ENCODE measurements around the gene CELF5.
"Not testable (repeated sequence)": the region's sequence is repeated elsewhere in the genome, so short reads cannot be mapped to it uniquely, and the experiment has no call there.

DNA sequence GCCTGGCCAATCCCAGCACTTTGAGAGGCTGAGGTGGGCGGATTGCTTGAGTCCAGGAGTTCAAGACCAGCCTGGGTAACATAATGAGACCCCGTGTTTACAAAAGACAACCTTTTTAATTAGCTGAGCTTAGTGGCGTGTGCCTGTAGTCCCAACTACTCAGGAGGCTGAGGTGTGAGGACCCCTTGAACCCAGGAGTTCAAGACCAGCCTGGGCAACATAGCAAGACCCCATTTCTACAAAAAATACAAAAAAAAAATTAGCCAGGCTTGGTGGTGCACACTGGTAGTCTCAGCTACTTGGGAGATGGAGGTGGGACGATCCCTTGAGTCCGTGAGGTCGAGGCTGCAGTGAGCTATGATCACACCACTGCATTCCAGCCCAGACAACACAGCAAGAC, 66.4 kb downstream of the CELF5 start:
- TF ChIP-seq, protein P1, sequence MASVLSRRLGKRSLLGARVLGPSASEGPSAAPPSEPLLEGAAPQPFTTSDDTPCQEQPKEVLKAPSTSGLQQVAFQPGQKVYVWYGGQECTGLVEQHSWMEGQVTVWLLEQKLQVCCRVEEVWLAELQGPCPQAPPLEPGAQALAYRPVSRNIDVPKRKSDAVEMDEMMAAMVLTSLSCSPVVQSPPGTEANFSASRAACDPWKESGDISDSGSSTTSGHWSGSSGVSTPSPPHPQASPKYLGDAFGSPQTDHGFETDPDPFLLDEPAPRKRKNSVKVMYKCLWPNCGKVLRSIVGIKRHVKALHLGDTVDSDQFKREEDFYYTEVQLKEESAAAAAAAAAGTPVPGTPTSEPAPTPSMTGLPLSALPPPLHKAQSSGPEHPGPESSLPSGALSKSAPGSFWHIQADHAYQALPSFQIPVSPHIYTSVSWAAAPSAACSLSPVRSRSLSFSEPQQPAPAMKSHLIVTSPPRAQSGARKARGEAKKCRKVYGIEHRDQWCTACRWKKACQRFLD (CRISPR knock-in tag; IDR thresholded peaks at IDR 0.05) = not testable (repeated sequence)
- TF ChIP-seq HNRNPUL1 (IDR thresholded peaks at IDR 0.05; ENCODE audit: low read length); HNRNPL (IDR thresholded peaks at IDR 0.05; ENCODE audit: low read depth, low read length): not testable (repeated sequence)

All from K562 (cell line).